Activated CD8-positive, alpha-beta memory T cell treated with anti-CD3 and anti-CD28 coated beads, Interleukin-2, amount 50 U/mL, for 1 hour (primary cell): ENCODE data around the gene SFXN2.
"Not testable (repeated sequence)": the region's sequence is repeated elsewhere in the genome, so short reads cannot be mapped to it uniquely, and the experiment has no call there.

Source experiments
- DNase-seq: peaks from one replicate; pipeline ENCODE4 v3.0.0-alpha.2; 2020; ENCODE audit errors: extremely low read depth

Gene SFXN2

GRCh38 chr10:102752934-102753664, 38.7 kb downstream of the SFXN2 start:
- DNase-seq = no peak

DNA sequence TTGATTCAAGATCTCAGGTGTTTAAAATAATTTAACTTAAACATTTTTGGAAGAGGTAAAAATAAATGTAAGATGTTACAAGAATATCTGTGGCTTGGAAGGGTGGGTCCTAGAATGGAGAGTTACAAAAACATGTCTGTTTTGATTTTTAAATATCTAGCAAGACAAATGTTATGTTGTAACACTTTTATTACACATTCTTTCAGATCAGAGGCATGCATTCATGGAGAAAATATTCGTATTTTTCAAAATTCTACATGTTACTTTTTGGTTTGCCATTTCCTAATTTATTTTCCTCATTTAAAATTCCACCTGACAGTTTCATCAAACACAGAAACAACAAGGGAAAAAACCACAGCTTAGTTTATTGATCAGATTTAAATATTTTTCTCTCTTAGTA, 39.3 kb downstream of the SFXN2 start:
- DNase-seq = no peak

DNA sequence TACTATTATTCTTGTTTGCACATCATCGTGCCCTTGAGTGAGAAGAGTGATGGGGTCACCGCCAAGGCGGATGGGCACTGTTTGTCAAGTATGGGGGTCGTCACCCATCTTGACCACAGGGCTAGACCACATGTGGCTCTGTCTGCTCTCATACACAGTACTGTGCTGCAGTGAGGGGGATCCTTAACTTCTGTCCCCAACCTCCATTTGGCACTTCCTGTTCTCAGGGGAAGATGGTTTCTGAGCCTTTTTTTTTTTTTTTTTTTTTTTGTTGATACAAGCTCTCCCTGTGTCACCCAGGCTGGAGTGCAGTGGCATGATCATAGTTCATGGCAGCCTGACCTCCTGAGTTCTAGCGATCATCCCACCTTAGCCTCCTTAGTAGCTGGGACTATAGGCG, 42.9 kb downstream of the SFXN2 start:
- DNase-seq = no peak

DNA sequence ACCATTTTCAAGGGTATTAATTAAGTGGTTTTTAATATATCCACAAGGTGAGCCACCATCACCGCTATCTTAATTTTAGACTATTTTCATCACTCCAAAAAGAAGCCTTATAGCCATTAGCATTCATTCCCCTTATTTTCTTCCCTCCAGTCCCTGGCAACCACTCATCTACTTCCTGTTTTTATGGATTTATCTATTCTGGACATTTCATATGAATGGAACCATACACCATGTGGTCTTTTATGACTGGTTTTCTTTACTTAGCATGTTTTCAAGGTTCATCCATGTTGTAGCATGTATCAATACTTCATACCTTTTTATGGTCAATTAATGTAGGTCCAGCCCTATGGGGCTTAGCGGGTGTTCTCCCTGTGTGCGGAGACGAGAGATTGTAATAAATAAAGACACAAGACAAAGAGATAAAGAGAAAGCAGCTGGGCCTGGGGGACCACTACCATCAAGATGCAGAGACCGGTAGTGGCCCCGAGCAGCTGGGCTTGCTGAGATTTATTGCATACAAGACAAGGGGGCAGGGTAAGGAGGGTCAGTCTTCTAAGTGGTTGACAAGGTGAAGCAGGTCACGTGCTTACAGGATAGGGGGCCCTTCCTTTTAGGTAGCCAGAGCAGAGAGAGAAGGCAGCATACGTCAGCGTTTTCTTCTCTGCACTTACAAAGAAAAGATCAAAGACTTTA, 44.0 kb downstream of the SFXN2 start:
- no peak for DNase-seq

- DNase-seq = not testable (repeated sequence)
These were observed 44.5 kb downstream of the SFXN2 start for GRCh38 chr10:102758933-102759262.

- DNase-seq = no peak
These were observed 45.2 kb downstream of the SFXN2 start for GRCh38 chr10:102759497-102760210.

DNA sequence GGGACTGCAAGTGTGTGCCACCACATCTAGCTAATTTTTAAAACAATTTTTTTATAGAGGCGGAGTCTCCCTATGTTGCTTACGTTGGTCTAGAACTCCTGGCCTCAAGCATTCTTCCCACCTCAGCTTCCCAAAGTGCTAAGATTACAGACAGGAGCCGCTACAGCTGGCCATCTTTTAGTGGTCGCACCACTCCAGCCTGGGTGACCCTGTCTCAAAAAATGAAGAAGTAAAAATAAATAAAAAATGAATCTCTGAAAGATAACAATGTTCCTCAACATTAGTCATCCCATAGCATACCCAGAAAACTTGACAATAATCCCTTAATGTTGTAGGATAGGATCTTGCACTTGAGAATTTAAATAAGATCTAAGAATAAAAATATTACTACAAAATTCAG, 47.5 kb downstream of the SFXN2 start:
- no peak for DNase-seq

GRCh38 chr10:102762401-102763015, 48.1 kb downstream of the SFXN2 start:
- no peak for DNase-seq

DNA sequence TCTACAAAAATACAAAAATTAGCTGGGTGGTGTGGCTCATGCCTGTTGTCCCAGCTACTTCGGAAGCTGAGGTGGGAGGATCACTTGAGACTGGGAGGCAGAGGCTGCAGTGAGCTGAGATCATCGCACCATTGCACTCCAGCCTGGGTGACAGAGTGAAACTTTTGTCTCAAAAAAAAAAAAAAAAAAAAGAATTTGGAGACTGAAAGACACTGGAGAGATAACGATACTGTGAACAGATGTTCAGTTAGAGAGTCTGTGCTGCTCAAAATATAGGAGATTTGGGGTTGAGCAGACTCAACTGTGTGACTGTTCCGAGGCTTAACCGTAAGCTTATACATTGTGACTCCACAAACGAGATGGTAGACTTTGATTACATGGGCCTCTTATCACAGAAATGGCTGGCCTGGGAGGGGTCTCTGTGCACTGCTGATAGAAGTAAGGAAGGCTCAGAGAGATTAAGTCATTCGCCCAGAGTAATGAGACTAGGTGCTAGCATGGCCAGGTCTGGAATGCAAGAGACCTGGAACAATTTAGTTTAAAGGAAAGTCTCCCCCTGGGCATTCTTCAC, 48.7 kb downstream of the SFXN2 start:
- DNase-seq = no peak

GRCh38 chr10:102764470-102765161, 50.2 kb downstream of the SFXN2 start:
- no peak for DNase-seq

DNA sequence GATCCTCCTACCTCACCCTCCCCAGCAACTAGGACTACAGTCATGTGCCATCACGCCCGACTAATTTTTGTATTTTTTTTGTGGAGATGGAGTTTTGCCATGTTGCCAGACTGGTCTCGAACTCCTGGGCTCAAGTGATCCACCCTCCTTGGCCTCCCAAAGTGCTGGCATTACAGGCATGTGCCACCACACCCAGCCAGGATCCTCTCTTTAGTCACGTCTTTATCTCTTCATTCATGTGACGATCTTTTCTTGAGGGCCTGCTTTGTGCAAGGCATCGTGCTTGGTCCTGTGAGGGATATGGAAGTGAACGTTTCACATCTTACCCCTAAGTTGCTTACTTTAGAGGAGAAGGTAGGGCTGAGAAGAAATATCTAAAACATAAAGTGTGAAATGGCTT, 50.9 kb downstream of the SFXN2 start:
- DNase-seq = no peak

DNA sequence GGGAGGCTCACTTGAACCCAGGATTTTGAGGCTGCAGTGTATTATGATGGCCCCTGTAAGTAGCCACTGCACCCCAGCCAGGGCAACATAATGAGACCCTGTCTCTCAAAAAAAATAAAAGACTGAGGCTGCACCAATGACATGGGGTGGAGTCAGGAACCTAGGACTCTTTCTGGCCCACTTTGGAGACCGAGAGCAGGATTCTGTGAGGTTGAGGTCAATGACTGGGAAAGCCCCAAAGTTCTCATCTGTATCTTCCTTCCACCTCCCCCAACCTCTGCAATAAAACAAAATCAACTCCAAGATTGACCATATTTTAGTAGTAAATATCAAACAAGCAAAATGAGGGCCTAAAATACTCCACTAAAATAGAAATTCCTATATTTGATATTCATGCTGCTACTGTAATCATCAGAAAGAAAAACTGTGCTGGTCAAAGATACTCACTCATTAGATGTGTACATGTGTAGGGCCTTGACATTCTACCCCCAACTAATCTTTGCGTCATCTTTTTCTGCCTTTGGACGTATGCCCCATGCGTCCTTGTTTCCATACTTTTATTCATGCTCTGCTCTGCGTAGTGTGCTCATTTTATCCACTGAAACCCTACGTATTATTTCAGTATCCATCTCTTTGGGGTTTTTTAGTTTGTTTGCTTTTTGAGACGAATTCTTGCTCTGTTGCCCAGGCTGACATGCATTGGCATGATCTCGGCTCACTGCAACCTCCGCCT, 53.2 kb downstream of the SFXN2 start:
- DNase-seq = no peak

GRCh38 chr10:102769375-102770107, 55.1 kb downstream of the SFXN2 start:
- DNase-seq = no peak

GRCh38 chr10:102770108-102770482, 55.7 kb downstream of the SFXN2 start:
- no peak for DNase-seq

- DNase-seq = no peak
These were observed 56.4 kb downstream of the SFXN2 start for GRCh38 chr10:102770792-102771191.

- no peak for DNase-seq
These were observed 58.9 kb downstream of the SFXN2 start for GRCh38 chr10:102773320-102773719.

GRCh38 chr10:102773986-102774385, 59.5 kb downstream of the SFXN2 start:
- no peak for DNase-seq

DNA sequence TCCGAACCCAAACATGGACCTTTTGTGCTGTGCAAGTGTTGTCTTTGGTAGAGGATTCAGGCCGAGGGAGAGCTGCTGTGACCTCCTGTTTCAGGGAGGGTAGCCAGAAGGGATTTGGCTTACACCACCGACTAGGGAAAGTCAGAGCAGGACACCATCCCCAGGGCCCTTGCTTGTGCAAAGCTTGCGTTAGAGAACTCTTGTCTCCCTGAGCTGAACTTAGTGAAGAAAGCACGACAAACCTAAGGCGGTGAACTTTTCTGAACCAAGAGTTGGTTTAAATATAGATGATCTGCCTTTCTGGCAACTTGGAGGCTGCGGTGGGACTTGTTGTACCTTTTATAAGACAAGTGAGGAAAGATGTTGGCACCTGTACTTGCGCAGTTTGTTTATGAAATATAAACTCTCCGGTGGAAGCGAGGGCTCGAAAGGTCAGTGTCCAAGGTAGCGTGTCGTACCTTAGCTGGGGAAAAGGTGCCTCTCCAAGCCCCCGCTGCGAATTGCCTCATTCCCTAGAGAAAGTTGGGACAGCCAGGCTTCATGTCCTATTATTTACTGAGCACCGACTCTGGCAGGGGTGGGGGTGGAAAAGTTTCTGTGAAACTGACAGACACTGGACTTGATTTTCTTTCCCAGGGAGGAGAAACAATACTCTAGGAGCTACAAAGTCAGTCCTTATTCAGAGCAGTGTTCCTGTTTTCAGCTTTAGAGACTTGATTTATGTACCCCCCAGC, 60.9 kb downstream of the SFXN2 start:
- no peak for DNase-seq

- DNase-seq = no peak
These were observed 61.7 kb downstream of the SFXN2 start for GRCh38 chr10:102775935-102776669.
